OCI-LY1 (cell line): ENCODE measurements around the gene ZNF385D.
"Not testable (repeated sequence)": the region's sequence is repeated elsewhere in the genome, so short reads cannot be mapped to it uniquely, and the experiment has no call there.

Experiments
- H2AFZ ChIP-seq: fragments of 200-600 bp; sonication (generic), shearing (Covaris generic); 2 replicates; pipeline ENCODE4 v1.6.0; 2014; ENCODE audit warnings: antibody characterized with exemption, mild to moderate bottlenecking, low read length
- H3F3A ChIP-seq: fragments of 200-600 bp; sonication (generic), shearing (Covaris generic); 2 replicates; pipeline ENCODE4 v1.6.0; 2014; ENCODE audit warnings: mild to moderate bottlenecking, antibody characterized with exemption, low read length, moderate library complexity; ENCODE audit not compliant: insufficient read depth
- H3K27ac ChIP-seq: fragments of 200-600 bp; sonication (generic); 2 replicates; pipeline ENCODE4 v1.5.1; 2014; ENCODE audit warnings: low read length, mixed run types, mild to moderate bottlenecking, low read depth; ENCODE audit not compliant: poor library complexity, severe bottlenecking
- H3K27me3 ChIP-seq: fragments of 200-600 bp; sonication (generic); 2 replicates; pipeline ENCODE4 v1.6.0; 2014; ENCODE audit warnings: antibody characterized with exemption, mild to moderate bottlenecking, low read length, moderate library complexity; ENCODE audit not compliant: insufficient read depth
- H3K36me3 ChIP-seq: fragments of 200-600 bp; sonication (generic); 2 replicates; pipeline ENCODE4 v1.6.1; 2014; ENCODE audit warnings: mild to moderate bottlenecking, antibody characterized with exemption, low read length, moderate library complexity, mixed read lengths; ENCODE audit not compliant: insufficient read depth
- H3K4me1 ChIP-seq: fragments of 200-600 bp; sonication (generic); 2 replicates; pipeline ENCODE4 v1.5.1; 2014; ENCODE audit warnings: mild to moderate bottlenecking, low read length, moderate library complexity; ENCODE audit not compliant: insufficient read depth, severe bottlenecking
- H3K4me2 ChIP-seq: fragments of 200-600 bp; sonication (generic), shearing (Covaris generic); 2 replicates; pipeline ENCODE4 v1.6.1; 2014; ENCODE audit warnings: low read length
- H3K4me3 ChIP-seq: fragments of 200-600 bp; sonication (generic); 2 replicates; pipeline ENCODE4 v1.5.1; 2014; ENCODE audit warnings: low read length, low read depth, mild to moderate bottlenecking, mixed read lengths; ENCODE audit not compliant: poor library complexity, severe bottlenecking
- H3K79me2 ChIP-seq: fragments of 200-600 bp; shearing (Covaris generic); 2 replicates; pipeline ENCODE4 v1.6.1; 2016; ENCODE audit warnings: mixed run types, low read length, mixed read lengths; ENCODE audit not compliant: insufficient read depth
- H3K9ac ChIP-seq: fragments of 200-600 bp; sonication (generic), shearing (Covaris generic); 2 replicates; pipeline ENCODE4 v1.6.1; 2014; ENCODE audit warnings: mild to moderate bottlenecking, low read length, mixed read lengths
- H3K9me2 ChIP-seq: fragments of 200-600 bp; sonication (generic), shearing (Covaris generic); 2 replicates; pipeline ENCODE4 v1.6.1; 2014; ENCODE audit warnings: low read depth, mild to moderate bottlenecking, low read length, mixed read lengths
- H3K9me3 ChIP-seq: fragments of 200-600 bp; shearing (Covaris generic); 2 replicates; pipeline ENCODE4 v1.6.1; 2014; ENCODE audit warnings: low read length, mixed read lengths
- H4K20me1 ChIP-seq: fragments of 200-600 bp; sonication (generic), shearing (Covaris generic); 2 replicates; pipeline ENCODE4 v1.6.0; 2016; ENCODE audit warnings: mild to moderate bottlenecking, low read length; ENCODE audit not compliant: insufficient read depth
- CTCF ChIP-seq: fragments of 200-600 bp; sonication (generic), shearing (Covaris generic); IDR thresholded peaks from 2 replicates; pipeline ENCODE4 v1.5.1; 2017; ENCODE audit warnings: mild to moderate bottlenecking, antibody characterized with exemption, low read length, moderate library complexity, mixed read lengths
- EZH2 ChIP-seq: fragments of 200-600 bp; sonication (generic), shearing (Covaris generic); IDR thresholded peaks from 2 replicates; pipeline ENCODE4 v1.8.0; 2017; ENCODE audit warnings: borderline replicate concordance, mixed run types, mild to moderate bottlenecking, antibody characterized with exemption, low read length, moderate library complexity, mixed read lengths

The ZNF385D gene

GRCh38 chr3:21505711-21506460 lies 245.1 kb downstream of the ZNF385D start:
- Histone ChIP-seq H3K27me3 (no peaks in the 10 kb centered on the region), H3K4me2 (no peak overlapping the region), H3F3A (no peaks in the 10 kb centered on the region), H3K9me2 (no peaks in the 10 kb centered on the region), H3K9me3 (no peaks in the 10 kb centered on the region), H4K20me1 (no peaks in the 10 kb centered on the region), H3K36me3 (no peaks in the 10 kb centered on the region), H3K27ac (no peak overlapping the region), H3K9ac (no peak overlapping the region), H3K4me3 (no peak overlapping the region), H2AFZ (no peak overlapping the region), H3K79me2 (no peaks in the 10 kb centered on the region), H3K4me1 (no peaks in the 10 kb centered on the region)
- TF ChIP-seq EZH2 (no peak), CTCF (no peak)

GRCh38 chr3:21502656-21503055 lies 248.4 kb downstream of the ZNF385D start:
- TF ChIP-seq CTCF (no peak), EZH2 (no peak)
- H3K9me2 ChIP-seq = no peaks in the 10 kb centered on the region
- H2AFZ ChIP-seq = no peak overlapping the region

GRCh38 chr3:21500834-21501233 lies 250.2 kb downstream of the ZNF385D start:
- no peaks in the 10 kb centered on the region for H3K9me3 ChIP-seq
- TF ChIP-seq EZH2 (no peak), CTCF (no peak)
- no peaks in the 10 kb centered on the region for H3K79me2 ChIP-seq
- no peaks in the 10 kb centered on the region for H4K20me1 ChIP-seq
- no peaks in the 10 kb centered on the region for H3F3A ChIP-seq
- no peak overlapping the region for H2AFZ ChIP-seq
- no peaks in the 10 kb centered on the region for H3K4me1 ChIP-seq
- no peak overlapping the region for H3K27ac ChIP-seq
- no peak overlapping the region for H3K4me3 ChIP-seq
- H3K4me2 ChIP-seq = no peak overlapping the region
- H3K9ac ChIP-seq = no peak overlapping the region
- no peaks in the 10 kb centered on the region for H3K36me3 ChIP-seq
- no peaks in the 10 kb centered on the region for H3K9me2 ChIP-seq
- H3K27me3 ChIP-seq = no peaks in the 10 kb centered on the region

More at GRCh38 chr3:21502656-21503055, 248.4 kb downstream of the ZNF385D start:
- Histone ChIP-seq H3K9ac (no peak overlapping the region), H4K20me1 (no peaks in the 10 kb centered on the region), H3K27ac (no peak overlapping the region), H3K4me3 (no peak overlapping the region), H3K27me3 (no peaks in the 10 kb centered on the region), H3K9me3 (no peaks in the 10 kb centered on the region), H3K4me2 (no peak overlapping the region), H3K4me1 (no peaks in the 10 kb centered on the region), H3K36me3 (no peaks in the 10 kb centered on the region), H3K79me2 (no peaks in the 10 kb centered on the region), H3F3A (no peaks in the 10 kb centered on the region)

GRCh38 chr3:21490671-21491070 lies 260.3 kb downstream of the ZNF385D start:
- H3K9me2 ChIP-seq = not testable (repeated sequence)

More at GRCh38 chr3:21490671-21491070, 260.3 kb downstream of the ZNF385D start:
- not testable (repeated sequence) for H3K27ac ChIP-seq, H3K79me2 ChIP-seq, H3K4me1 ChIP-seq, H4K20me1 ChIP-seq, H3K9me3 ChIP-seq, H3K4me3 ChIP-seq, H3F3A ChIP-seq, H3K4me2 ChIP-seq, H3K36me3 ChIP-seq, H3K9ac ChIP-seq, H2AFZ ChIP-seq, H3K27me3 ChIP-seq
